Measurements from ENCODE around the gene ASIC3.

DNA sequence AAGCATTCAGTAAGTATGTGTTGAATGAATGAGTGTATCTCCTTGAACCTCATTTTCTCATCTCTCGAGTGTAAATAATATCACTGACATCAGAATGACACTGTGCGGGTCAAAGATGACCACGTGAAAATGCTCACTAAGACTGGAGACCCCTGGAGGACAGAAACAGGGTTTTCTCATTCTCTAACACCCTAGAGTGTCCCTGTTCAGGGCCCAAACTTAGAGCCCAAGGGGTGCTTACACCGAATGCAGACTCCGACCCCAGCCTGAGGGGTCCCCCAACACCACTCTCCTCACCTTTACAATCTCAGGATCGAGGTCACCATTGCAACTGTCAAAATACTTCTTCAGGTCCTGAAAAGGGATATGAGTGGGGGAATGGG lies 7.9 kb downstream of the ASIC3 start:
- TF ChIP-seq, protein P1, sequence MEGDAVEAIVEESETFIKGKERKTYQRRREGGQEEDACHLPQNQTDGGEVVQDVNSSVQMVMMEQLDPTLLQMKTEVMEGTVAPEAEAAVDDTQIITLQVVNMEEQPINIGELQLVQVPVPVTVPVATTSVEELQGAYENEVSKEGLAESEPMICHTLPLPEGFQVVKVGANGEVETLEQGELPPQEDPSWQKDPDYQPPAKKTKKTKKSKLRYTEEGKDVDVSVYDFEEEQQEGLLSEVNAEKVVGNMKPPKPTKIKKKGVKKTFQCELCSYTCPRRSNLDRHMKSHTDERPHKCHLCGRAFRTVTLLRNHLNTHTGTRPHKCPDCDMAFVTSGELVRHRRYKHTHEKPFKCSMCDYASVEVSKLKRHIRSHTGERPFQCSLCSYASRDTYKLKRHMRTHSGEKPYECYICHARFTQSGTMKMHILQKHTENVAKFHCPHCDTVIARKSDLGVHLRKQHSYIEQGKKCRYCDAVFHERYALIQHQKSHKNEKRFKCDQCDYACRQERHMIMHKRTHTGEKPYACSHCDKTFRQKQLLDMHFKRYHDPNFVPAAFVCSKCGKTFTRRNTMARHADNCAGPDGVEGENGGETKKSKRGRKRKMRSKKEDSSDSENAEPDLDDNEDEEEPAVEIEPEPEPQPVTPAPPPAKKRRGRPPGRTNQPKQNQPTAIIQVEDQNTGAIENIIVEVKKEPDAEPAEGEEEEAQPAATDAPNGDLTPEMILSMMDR (conservative IDR thresholded peaks at IDR 0.05; ENCODE audit: low read depth, low read length) = 0 out of 2 replicates have a peak, but pooled peaks have one; percentile 5
- TF ChIP-seq RFX5 (IDR thresholded peaks at IDR 0.05; ENCODE audit: low read depth, low read length) (no peak), RAD21 (IDR thresholded peaks at IDR 0.05; ENCODE audit: low read length) (no peak), FOS (IDR thresholded peaks at IDR 0.05; ENCODE audit: low read depth, low read length) (no peak), CHD1 (IDR thresholded peaks at IDR 0.05; ENCODE audit: low read depth, low read length) (no peak), POLR2A (IDR thresholded peaks at IDR 0.05; ENCODE audit: low read depth, low read length) (no peak), BHLHE40 (IDR thresholded peaks at IDR 0.05; ENCODE audit: low read depth, low read length) (no peak), CEBPB (IDR thresholded peaks at IDR 0.05; ENCODE audit: low read depth, low read length) (no peak)
- TF ChIP-seq, protein P2, sequence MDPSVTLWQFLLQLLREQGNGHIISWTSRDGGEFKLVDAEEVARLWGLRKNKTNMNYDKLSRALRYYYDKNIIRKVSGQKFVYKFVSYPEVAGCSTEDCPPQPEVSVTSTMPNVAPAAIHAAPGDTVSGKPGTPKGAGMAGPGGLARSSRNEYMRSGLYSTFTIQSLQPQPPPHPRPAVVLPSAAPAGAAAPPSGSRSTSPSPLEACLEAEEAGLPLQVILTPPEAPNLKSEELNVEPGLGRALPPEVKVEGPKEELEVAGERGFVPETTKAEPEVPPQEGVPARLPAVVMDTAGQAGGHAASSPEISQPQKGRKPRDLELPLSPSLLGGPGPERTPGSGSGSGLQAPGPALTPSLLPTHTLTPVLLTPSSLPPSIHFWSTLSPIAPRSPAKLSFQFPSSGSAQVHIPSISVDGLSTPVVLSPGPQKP (IDR thresholded peaks at IDR 0.05; ENCODE audit: borderline replicate concordance, low read depth, low read length) = no peak

Data from IMR-90 (cell line).